ENCODE data around the gene PDE6H.

GRCh38 chr12:14959126-14959440, 13.8 kb upstream of the PDE6H start:
- TF ChIP-seq POLR2A (IDR thresholded peaks at IDR 0.05; ENCODE audit: low read length) (no peak), CHD2 (IDR thresholded peaks at IDR 0.05; ENCODE audit: low read length, partially characterized antibody) (no peak), EP300 (IDR thresholded peaks at IDR 0.05) (no peak), TP53 (CRISPR knock-in tag; IDR thresholded peaks at IDR 0.05) (no peak), RNF2 (IDR thresholded peaks at IDR 0.05; ENCODE audit: borderline replicate concordance, low read depth) (no peak), SMC3 (IDR thresholded peaks at IDR 0.05) (no peak), USF2 (IDR thresholded peaks at IDR 0.05) (no peak)
- TF ChIP-seq, protein P1, sequence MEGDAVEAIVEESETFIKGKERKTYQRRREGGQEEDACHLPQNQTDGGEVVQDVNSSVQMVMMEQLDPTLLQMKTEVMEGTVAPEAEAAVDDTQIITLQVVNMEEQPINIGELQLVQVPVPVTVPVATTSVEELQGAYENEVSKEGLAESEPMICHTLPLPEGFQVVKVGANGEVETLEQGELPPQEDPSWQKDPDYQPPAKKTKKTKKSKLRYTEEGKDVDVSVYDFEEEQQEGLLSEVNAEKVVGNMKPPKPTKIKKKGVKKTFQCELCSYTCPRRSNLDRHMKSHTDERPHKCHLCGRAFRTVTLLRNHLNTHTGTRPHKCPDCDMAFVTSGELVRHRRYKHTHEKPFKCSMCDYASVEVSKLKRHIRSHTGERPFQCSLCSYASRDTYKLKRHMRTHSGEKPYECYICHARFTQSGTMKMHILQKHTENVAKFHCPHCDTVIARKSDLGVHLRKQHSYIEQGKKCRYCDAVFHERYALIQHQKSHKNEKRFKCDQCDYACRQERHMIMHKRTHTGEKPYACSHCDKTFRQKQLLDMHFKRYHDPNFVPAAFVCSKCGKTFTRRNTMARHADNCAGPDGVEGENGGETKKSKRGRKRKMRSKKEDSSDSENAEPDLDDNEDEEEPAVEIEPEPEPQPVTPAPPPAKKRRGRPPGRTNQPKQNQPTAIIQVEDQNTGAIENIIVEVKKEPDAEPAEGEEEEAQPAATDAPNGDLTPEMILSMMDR (IDR thresholded peaks at IDR 0.05), result no peak

Measured in A549 (cell line).